Neural crest cell (in vitro differentiated cells): ENCODE measurements around the gene SLIT3. TPM values are rescaled to one million over a fixed set of nuclear protein-coding genes. Genes with fewer than 3 reads are reported as not detected.

Experiments used
- DNase-seq: peaks from one replicate; pipeline ENCODE4 v3.0.0; 2021; ENCODE audit warnings: low read depth, mixed read lengths, low spot score
- H3K27ac Mint-ChIP-seq: one replicate; pipeline ENCODE4 v1.8.0; 2021; ENCODE audit warnings: mild to moderate bottlenecking, mixed read lengths; ENCODE audit not compliant: unreplicated experiment
- H3K27me3 Mint-ChIP-seq: 2 replicates; pipeline ENCODE4 v1.8.0; 2021; ENCODE audit warnings: low read depth, mild to moderate bottlenecking, mixed read lengths
- H3K36me3 Mint-ChIP-seq: 2 replicates; pipeline ENCODE4 v1.8.0; 2021; ENCODE audit warnings: low read depth, mild to moderate bottlenecking, mixed read lengths
- H3K4me1 Mint-ChIP-seq: 2 replicates; pipeline ENCODE4 v1.8.0; 2021; ENCODE audit warnings: mixed read lengths
- H3K4me3 Mint-ChIP-seq: one replicate; pipeline ENCODE4 v1.8.0; 2021; ENCODE audit warnings: mild to moderate bottlenecking, mixed read lengths
- H3K9me3 Mint-ChIP-seq: 2 replicates; pipeline ENCODE4 v1.8.0; 2021; ENCODE audit warnings: mixed read lengths
- CTCF ChIP-seq: fragments of 200-600 bp; sonication (generic); conservative IDR thresholded peaks from 2 replicates; pipeline ENCODE4 v1.5.0; 2021; ENCODE audit warnings: antibody characterized with exemption, mild to moderate bottlenecking
- total RNA-seq: library from RNA; stranded (reverse); gene quantifications from 2 replicates; pipeline ENCODE4 v1.2.1, GENCODE V29; 2021

Gene SLIT3
- total RNA-seq, 1 donor from 2014 or later, result 13.3 TPM

GRCh38 chr5:168701641-168702040, 599.3 kb downstream of the SLIT3 start:
- Mint-ChIP-seq H3K9me3 (no peaks in the 10 kb centered on the region), H3K4me3 (no peak overlapping the region), H3K36me3 (no peaks in the 10 kb centered on the region), H3K27ac (no peak overlapping the region), H3K4me1 (no peaks in the 10 kb centered on the region), H3K27me3 (no peaks in the 10 kb centered on the region)
- no peak for DNase-seq
- TF ChIP-seq CTCF, result no peak

GRCh38 chr5:168699002-168699401, 601.9 kb downstream of the SLIT3 start:
- no peak overlapping the region for H3K27ac Mint-ChIP-seq

GRCh38 chr5:168697034-168697720, 603.8 kb downstream of the SLIT3 start:
- no peak for TF ChIP-seq CTCF
- H3K27me3 Mint-ChIP-seq, result peaks cover 6% of the 10 kb centered on the region
- no peaks in the 10 kb centered on the region for H3K9me3 Mint-ChIP-seq
- peak overlapping the region; percentile 17 for H3K27ac Mint-ChIP-seq
- no peak for DNase-seq
- no peaks in the 10 kb centered on the region for H3K4me1 Mint-ChIP-seq
- H3K4me3 Mint-ChIP-seq, result no peak overlapping the region
- H3K36me3 Mint-ChIP-seq, result no peaks in the 10 kb centered on the region

More at GRCh38 chr5:168699002-168699401, 601.9 kb downstream of the SLIT3 start:
- TF ChIP-seq CTCF, result no peak
- DNase-seq, result no peak
- no peaks in the 10 kb centered on the region for H3K4me1 Mint-ChIP-seq
- no peak overlapping the region for H3K4me3 Mint-ChIP-seq
- peaks cover 2% of the 10 kb centered on the region for H3K27me3 Mint-ChIP-seq
- no peaks in the 10 kb centered on the region for H3K9me3 Mint-ChIP-seq
- H3K36me3 Mint-ChIP-seq, result no peaks in the 10 kb centered on the region

GRCh38 chr5:168696611-168697010, 604.3 kb downstream of the SLIT3 start:
- Mint-ChIP-seq H3K36me3 (no peaks in the 10 kb centered on the region), H3K4me3 (no peak overlapping the region), H3K27ac (no peak overlapping the region), H3K9me3 (no peaks in the 10 kb centered on the region), H3K4me1 (no peaks in the 10 kb centered on the region), H3K27me3 (peaks cover 10% of the 10 kb centered on the region)
- no peak for TF ChIP-seq CTCF
- no peak for DNase-seq

- Mint-ChIP-seq H3K4me3 (no peak overlapping the region), H3K27me3 (peaks cover 10% of the 10 kb centered on the region), H3K4me1 (no peaks in the 10 kb centered on the region), H3K27ac (no peak overlapping the region), H3K9me3 (no peaks in the 10 kb centered on the region), H3K36me3 (no peaks in the 10 kb centered on the region)
- TF ChIP-seq CTCF, result no peak
- no peak for DNase-seq
These were observed 605.6 kb downstream of the SLIT3 start for GRCh38 chr5:168695301-168695835.
